IPS-18c (cell line): ENCODE measurements around the gene MOB2.

Source experiments
- H3K4me3 ChIP-seq: 2 replicates; pipeline ENCODE4 v1.7.0; 2013; ENCODE audit warnings: low read depth, mild to moderate bottlenecking, low read length, moderate library complexity; ENCODE audit not compliant: insufficient read depth
- H3K9me3 ChIP-seq: one replicate; pipeline ENCODE4 v1.6.1; 2013; ENCODE audit warnings: mild to moderate bottlenecking, low read length, moderate library complexity; ENCODE audit not compliant: control insufficient read depth, insufficient read depth

Gene MOB2

GRCh38 chr11:1482581-1483444 is 3.8 kb downstream of the MOB2 start:
- Histone ChIP-seq H3K9me3 (no peaks in the 10 kb centered on the region), H3K4me3 (no peak overlapping the region)

DNA sequence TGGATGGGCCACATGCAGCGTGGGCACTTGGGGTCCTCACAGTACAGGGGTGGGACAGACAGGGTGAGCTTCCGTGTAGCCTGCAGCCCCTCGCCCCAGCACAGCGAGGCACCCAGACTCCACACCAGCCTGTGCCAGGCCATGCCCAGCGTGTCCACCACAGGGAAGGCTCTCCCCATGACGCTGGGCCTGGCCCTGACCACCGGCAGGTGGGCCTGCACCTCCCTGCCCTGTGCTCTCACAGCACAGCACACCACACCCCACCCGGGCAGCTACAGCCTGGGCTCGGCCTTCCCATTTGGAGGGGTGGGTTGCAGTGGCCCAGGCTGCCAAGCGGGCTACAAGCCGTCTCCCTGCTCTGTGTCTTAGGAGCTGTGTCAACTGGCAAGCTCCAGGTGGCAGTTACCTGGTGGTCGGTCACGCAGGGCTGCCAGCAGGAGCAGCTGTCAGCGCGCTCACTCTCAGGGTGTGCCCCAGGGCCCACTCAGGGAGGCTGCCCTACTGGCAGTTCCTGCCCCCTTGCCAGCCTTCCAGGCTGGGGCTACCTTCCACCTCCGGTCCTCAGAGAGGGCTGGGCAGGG is 4.6 kb downstream of the MOB2 start:
- Histone ChIP-seq H3K4me3 (no peak overlapping the region), H3K9me3 (no peaks in the 10 kb centered on the region)

DNA sequence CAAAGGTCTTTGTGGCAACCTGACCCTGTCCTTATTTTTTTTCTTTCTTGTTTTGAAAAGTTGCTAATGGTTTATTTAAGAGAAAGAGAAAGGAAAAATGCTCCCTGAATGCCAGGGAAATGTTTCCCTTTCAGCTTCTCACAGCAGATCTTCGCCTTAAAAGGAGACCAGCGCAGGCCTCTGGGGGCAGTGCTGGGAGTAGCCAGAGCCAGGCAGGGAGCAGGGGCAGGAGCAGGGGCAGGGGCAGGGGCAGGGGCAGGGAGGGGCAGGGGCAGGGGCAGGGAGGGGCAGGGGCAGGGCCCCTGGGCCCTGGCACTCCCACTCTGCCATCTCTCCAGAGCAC is 5.1 kb downstream of the MOB2 start:
- H3K4me3 ChIP-seq: no peak overlapping the region
- no peaks in the 10 kb centered on the region for H3K9me3 ChIP-seq

DNA sequence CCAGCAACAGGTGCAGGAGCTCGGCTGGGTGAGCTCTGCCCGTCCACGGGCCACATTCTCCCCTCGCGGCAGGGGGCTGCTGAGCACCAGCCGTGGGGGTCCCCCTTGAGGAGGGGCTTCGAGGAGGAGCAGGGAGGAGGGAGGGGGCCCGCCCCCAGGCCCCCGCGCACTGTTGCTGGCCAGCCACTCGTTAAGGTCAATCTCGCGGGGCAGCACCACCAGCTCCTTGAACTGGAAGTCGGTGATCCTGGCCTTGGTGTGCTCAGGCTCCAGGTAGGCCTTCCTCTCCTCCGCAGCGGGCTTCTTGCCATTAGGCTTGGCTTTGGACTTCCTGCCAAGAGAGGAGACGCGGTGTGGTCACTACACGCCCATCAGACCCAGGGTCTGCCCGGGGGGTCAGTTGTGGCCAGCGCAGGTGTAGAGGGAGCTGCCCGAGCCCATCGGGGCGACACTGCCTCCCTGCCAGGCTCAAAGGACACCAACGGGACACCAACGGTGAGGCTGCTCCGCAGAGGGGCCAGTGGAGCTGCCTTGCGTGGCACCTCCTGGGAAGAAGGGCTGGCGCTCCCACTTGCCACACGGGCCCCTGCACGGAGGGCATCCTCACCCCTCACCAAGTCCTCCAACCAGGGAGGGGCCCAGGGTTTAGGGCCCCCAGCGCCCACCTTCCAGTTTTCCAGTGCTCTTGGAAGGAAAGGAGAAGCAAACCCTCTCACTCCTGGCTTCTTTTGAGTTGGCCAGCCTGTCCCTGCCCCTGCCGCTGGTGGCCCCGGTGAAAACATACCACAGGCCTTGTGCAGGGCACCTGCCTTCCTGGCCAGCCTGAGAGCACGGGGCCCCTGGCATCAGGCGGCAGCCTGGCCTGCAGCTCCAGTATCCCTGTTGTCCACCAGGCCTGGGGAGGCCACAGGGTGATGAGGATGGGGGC is 5.8 kb downstream of the MOB2 start:
- Histone ChIP-seq H3K4me3 (no peak overlapping the region), H3K9me3 (no peaks in the 10 kb centered on the region)

- Histone ChIP-seq H3K4me3 (no peak overlapping the region), H3K9me3 (no peaks in the 10 kb centered on the region)
Observed at GRCh38 chr11:1480191-1480554, 6.4 kb downstream of the MOB2 start.

- H3K9me3 ChIP-seq: no peaks in the 10 kb centered on the region
- H3K4me3 ChIP-seq: no peak overlapping the region
Observed at GRCh38 chr11:1479678-1480118, 6.9 kb downstream of the MOB2 start.

DNA sequence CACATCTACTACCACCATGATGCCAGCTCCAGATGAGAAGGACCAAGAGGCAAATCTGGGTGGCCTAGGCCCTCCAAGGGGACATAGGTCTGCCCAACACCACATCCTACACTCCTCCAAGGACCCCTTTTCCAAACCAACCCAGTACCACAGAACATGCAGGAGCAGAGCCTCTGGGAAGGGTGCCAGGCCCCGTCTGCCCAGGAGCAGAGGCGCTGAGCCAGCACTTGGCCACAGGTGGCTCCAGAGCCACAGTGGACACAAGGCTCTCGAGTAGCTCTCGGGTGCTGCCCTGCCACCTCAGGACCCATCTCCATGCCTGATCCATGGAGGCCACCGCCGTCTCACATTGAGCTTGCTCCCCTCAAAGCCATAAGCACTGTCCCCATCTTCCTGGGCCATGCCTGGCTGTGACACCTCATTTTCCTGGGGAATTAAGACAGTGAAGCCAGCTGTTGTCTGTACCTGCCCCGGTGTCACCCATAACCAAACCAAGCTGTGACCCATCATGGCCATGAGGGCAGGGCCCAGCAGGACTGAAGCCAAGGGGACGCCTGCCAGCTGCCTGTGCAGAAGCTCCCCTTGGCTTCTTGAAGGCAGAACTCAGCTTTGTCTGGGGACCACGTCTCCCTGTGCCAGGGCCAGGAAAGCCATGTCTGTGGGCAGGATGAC is 7.4 kb downstream of the MOB2 start:
- no peaks in the 10 kb centered on the region for H3K9me3 ChIP-seq

GRCh38 chr11:1478544-1478943 is 8.0 kb downstream of the MOB2 start:
- H3K4me3 ChIP-seq: no peak overlapping the region

More for the DNA sequence above, 7.4 kb downstream of the MOB2 start:
- H3K4me3 ChIP-seq: no peak overlapping the region

GRCh38 chr11:1478011-1478410 is 8.6 kb downstream of the MOB2 start:
- H3K4me3 ChIP-seq: no peak overlapping the region
- H3K9me3 ChIP-seq: no peaks in the 10 kb centered on the region

More at GRCh38 chr11:1478544-1478943, 8.0 kb downstream of the MOB2 start:
- no peaks in the 10 kb centered on the region for H3K9me3 ChIP-seq

DNA sequence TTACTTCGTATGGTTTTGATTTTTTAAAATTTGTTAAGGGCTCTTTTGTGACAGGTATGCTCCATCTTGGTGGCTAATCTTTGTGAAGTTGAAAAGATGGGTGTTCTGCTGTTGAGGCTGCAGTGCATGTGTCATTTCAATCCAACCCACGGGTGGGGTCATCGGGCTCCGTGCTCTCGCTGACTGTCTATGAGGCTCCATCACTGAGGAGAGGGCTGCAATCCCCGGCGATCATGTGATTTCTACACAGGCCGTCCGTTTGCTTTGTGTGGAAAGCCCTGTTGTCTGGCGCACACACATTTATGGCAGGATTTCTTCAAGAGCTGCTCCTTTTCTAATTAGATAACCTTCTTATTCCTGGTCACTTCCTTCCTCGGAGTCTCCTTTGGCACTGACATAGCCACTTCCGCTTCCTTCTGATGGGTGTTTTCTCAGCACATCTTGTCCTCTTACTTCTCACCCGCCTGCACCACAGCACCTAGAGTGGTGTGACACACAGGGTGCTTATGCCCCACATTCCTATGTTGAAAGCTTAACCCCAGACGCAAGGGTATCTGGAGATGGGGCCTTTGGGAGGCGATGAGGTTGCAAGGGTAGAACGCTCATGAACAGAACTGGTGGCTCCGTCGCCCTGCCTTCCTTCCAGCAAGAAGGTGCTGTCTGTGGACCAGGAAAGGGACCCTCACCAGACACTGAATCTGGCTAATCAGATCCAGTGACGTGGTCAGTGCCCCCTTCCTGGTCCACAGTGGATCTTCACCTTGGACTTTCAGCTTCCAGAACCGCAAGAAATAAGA is 9.4 kb downstream of the MOB2 start:
- Histone ChIP-seq H3K4me3 (no peak overlapping the region), H3K9me3 (no peaks in the 10 kb centered on the region)

- Histone ChIP-seq H3K4me3 (no peak overlapping the region), H3K9me3 (no peaks in the 10 kb centered on the region)
Observed at GRCh38 chr11:1475841-1476240, 10.7 kb downstream of the MOB2 start.

- Histone ChIP-seq H3K4me3 (no peak overlapping the region), H3K9me3 (no peaks in the 10 kb centered on the region)
Observed at GRCh38 chr11:1473786-1474185, 12.8 kb downstream of the MOB2 start.

- H3K9me3 ChIP-seq: no peaks in the 10 kb centered on the region
- no peak overlapping the region for H3K4me3 ChIP-seq
Observed at GRCh38 chr11:1473011-1473628, 13.5 kb downstream of the MOB2 start.

DNA sequence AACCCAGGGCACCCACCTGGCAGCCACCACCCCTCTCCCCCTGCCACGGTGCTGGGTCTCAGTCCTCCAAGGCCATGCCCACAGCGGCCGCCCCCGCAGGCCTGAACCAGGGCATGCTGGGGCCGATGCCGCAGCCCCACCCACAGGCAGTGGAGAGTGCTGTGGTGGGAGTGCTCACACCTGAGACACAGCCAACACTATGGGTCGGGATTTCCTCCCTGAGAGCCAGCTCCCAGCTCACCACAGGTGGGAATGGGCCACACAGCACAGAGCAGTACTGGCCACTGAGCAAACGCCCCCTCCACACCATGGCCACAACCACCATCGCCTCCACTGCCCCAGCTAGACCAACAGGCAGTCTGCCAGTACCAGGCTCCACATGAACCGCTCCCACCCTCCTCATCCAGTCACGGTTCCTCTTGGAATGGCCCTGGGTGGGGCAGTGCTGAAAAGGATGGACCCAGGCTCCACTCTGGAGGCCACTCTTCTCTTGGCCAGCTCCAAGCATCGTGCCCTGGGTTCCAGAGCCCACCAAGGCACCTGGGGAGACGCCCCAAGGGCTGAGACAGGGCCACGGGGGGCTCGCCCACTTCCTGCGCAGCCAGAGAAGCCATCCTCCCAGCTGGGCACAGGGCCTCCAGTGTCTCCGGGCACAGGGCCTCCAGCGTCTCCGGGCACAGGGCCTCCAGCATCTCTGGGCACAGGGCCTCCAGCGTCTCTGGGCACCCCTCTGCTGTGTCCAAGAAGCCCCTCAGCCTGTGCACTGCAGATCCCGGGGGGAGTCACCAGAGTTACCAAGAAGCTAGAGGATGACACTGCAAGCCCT is 14.2 kb downstream of the MOB2 start:
- Histone ChIP-seq H3K4me3 (no peak overlapping the region), H3K9me3 (no peaks in the 10 kb centered on the region)

DNA sequence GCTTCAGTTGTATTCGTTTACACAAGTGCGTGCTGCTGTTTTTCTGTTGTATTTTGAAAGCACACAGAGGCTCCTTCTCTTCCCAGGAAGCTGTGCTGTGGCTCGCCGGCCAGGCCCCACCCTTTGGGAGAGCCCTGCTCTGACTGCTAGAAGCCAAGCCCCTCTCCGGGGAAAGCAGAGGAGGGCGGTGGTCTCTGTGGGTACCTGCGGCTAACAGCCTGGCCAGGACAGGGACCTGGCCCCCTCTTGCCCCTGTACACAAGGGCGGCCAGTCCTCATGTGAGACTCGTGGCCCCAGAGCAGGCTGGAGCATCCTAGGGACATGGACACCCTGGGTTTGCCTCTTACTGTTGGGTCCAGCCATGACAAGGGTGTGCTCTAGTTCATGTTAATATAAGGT is 14.8 kb downstream of the MOB2 start:
- no peaks in the 10 kb centered on the region for H3K9me3 ChIP-seq

More for the DNA sequence above, 14.8 kb downstream of the MOB2 start:
- no peak overlapping the region for H3K4me3 ChIP-seq
